GM21825 (cell line): Measurements from ENCODE around the gene SPTLC1.
"Not testable (repeated sequence)": the region's sequence is repeated elsewhere in the genome, so short reads cannot be mapped to it uniquely, and the experiment has no call there.

Experiments
- ATAC-seq: cut with Tn5 transposase; IDR thresholded peaks from one replicate; pipeline ENCODE4 v1.9.1; 2021; ENCODE audit warnings: mild to moderate bottlenecking, moderate library complexity; ENCODE audit not compliant: unreplicated experiment

The SPTLC1 gene

GRCh38 chr9:92035146-92035545 is 80.1 kb downstream of the SPTLC1 start:
- ATAC-seq, result no peak

DNA sequence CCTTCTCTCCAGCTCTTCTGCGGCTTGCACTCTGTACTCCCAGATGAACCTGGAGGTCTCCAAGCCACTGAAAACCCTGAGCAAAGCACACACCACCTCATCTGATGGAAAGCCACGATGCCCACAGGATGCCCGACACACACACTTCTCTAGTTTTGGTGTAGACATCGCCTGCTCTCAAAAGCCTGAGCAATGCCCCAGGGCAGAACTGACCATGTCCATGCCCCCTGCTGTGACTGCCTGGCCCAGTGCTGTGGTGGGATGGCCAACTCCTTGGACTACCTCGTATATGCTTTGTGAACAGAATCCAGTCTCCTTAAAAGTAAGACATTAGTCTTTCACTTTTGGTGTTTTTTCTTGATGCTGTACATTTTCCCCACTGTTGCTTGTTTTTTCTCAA is 81.2 kb downstream of the SPTLC1 start:
- no peak for ATAC-seq

- no peak for ATAC-seq
Measured at GRCh38 chr9:92033307-92033706, 81.9 kb downstream of the SPTLC1 start.

- no peak for ATAC-seq
Measured at GRCh38 chr9:92032891-92033290, 82.3 kb downstream of the SPTLC1 start.

DNA sequence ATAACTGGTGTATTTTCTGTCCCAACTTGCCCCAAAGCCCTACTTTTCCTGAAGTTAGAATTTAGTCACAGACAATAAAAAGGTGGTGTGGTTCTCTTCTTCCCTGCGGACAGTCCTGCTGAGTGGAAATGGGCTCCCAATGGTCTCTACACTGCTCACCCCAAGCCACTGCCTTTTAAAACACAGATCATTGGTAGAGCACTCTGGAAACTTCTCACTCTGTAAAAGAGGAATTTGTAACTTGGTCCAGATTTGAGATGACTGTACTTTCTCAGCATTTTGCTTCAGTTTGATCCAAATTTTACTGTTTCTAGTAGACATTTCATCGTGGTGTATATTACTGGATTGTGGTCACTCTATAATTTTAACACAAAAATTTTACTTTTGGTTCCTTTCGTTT is 84.8 kb downstream of the SPTLC1 start:
- no peak for ATAC-seq

GRCh38 chr9:92029553-92029952 is 85.7 kb downstream of the SPTLC1 start:
- no peak for ATAC-seq

GRCh38 chr9:92026206-92027002 is 88.8 kb downstream of the SPTLC1 start:
- no peak for ATAC-seq

GRCh38 chr9:92021785-92022541 is 93.2 kb downstream of the SPTLC1 start:
- ATAC-seq, result not testable (repeated sequence)

DNA sequence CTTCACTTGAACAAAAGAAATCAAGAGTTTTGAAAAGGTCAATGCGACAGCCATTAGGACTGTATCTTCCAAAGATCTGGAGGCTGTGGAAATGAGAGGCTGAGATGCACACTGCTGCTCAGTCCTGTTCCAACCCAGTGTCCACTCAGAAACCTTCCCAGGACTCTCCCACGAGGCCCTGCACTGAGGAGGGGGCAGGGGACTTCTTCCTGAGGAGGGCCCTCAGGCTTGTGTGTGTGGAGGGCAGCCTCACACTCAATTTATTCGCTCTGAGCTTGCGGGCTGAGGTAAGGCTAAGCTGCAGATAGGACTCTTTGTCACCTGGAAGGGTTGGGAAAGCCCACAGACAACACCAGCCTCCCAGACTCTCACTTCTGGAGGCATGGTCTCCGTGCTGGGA is 95.6 kb downstream of the SPTLC1 start:
- no peak for ATAC-seq

GRCh38 chr9:92010705-92011536 is 104.3 kb downstream of the SPTLC1 start:
- no peak for ATAC-seq

DNA sequence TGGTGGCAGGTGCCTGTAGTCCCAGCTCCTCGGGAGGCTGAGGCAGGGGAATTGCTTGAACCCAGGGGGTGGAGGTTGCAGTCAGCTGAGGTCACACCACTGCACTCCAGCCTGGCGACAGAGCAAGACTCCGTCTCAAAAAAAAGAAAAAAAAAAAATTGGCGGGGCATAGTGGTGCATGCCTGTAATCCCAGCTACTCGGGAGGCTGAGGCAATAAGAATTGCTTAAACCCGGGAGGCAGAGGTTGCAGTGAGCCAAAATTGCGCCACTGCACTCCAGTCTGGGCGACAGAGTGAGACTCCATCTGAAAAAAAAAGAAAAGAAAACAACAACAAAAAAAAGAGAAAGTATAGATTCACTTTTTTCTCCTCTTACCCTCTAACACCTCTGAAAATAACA is 105.0 kb downstream of the SPTLC1 start:
- ATAC-seq, result not testable (repeated sequence)

DNA sequence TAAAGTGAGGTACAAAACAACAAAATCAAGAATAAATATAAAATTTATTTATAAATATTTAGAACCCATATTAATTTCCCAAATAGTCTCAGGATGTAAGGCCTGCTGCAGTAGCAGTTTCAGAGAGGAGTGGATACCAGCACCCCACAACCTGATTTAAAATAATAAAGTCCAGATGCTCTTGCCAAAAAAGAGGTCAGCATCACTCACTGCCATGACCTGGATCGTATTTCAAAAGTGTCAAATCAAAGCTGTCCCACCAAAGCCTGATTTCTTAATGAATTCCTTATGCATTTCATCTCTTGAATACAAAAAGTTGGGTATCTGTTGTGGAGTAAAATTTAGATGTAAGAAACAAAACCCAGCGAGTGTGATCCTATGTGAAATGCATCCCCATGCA is 107.2 kb downstream of the SPTLC1 start:
- no peak for ATAC-seq

DNA sequence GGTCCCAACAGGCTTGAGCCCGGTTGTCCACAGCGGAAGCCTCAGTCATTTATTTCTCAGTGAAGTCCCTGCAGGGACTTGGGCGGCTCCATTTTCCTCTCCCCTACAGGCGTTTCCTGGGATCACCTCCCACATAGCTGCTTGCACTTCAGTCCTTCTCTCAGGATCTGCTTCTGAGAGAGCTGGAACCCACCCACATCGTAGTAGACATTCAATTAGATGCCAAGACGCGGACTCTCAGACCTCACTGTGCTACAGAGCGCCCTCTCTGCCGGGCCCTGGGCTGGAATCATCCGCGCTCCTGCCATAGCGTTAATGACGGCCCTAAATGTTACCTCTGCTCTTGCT is 111.2 kb downstream of the SPTLC1 start:
- no peak for ATAC-seq

- no peak for ATAC-seq
Measured at GRCh38 chr9:92003308-92004044, 111.7 kb downstream of the SPTLC1 start.

DNA sequence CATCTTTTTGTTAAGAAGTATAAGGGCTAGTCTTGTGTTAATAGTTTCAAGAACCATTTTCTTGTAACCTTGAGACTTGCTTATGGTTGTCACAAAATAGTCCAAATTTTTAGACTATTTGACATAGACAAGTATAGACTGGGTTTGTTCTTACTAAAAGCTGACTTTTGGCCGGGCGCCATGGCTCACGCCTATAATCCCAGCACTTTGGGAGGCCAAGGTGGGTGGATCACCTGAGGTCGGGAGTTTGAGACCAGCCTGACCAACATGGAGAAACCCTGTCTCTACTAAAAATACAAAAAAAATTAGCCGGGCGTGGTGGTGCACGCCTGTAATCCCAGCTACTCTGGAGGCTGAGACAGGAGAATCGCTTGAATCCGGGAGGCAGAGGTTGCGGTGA is 113.3 kb downstream of the SPTLC1 start:
- not testable (repeated sequence) for ATAC-seq

GRCh38 chr9:92001244-92001643 is 114.0 kb downstream of the SPTLC1 start:
- ATAC-seq, result no peak

- no peak for ATAC-seq
Measured at GRCh38 chr9:91995000-91995655, 120.1 kb downstream of the SPTLC1 start.

DNA sequence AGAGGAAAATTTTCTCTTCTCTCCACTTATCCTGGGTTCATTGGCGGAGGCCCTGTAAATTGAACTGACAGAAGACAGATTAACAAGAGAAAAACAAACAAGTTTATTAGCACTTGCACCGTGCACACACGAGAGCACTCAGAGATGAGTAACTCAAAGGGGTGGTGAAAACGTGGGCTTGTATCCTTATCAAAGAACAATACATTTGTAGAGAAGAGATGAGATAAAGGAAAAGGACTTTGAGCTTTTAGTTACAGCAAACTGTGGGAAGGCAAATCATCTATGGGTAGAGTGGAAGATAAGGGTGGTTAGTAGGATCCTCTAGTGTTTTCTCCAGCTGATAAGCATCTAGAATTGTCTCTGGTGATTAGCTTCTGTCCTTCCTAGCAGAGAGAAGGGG is 120.8 kb downstream of the SPTLC1 start:
- ATAC-seq, result no peak

DNA sequence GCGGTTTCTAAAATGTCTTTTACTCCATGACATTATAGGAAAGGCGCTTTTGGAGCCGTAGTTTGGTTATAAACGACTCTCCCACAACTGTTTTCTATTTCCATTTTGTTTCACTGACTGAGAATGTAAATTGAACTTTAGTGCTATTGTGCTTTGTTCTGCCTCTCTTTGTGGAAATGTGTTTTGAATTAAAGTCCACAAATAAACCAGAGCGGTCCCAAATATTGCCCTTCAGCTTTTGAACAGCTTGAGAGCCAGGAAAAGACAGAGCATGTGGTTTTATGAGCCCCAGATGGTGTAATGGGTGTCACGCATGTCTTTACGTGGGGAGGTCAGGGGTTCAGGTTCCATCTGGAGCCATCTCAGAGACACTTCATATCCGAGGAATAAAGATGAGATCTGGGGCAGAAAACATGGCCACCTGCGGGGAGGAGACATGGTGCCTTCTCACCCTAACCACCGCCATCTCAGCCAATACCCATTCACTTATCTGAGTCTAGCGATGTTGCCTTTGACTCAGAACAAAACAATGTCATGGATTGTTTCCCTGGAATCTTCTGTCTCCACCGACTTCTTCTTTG is 122.7 kb downstream of the SPTLC1 start:
- no peak for ATAC-seq
